ENCODE measurements around the gene RAVER2.
"Not testable (repeated sequence)": the region's sequence is repeated elsewhere in the genome, so short reads cannot be mapped to it uniquely, and the experiment has no call there.

Gene RAVER2

GRCh38 chr1:64748222-64748621, 3.3 kb downstream of the RAVER2 start:
- no peak for DNase-seq (ENCODE audit: low read depth)

GRCh38 chr1:64748706-64749105, 3.8 kb downstream of the RAVER2 start:
- no peak for DNase-seq (ENCODE audit: low read depth)

- no peak for DNase-seq (ENCODE audit: low read depth)
These were observed 5.2 kb downstream of the RAVER2 start for GRCh38 chr1:64750092-64750491.

GRCh38 chr1:64750875-64751274, 6.0 kb downstream of the RAVER2 start:
- no peak for DNase-seq (ENCODE audit: low read depth)

- DNase-seq (ENCODE audit: low read depth) = no peak
These were observed 9.3 kb downstream of the RAVER2 start for GRCh38 chr1:64754173-64754572.

- DNase-seq (ENCODE audit: low read depth) = no peak
These were observed 10.5 kb downstream of the RAVER2 start for GRCh38 chr1:64755361-64755760.

- DNase-seq (ENCODE audit: low read depth) = no peak
These were observed 11.9 kb downstream of the RAVER2 start for GRCh38 chr1:64756770-64757169.

GRCh38 chr1:64757213-64757612, 12.3 kb downstream of the RAVER2 start:
- no peak for DNase-seq (ENCODE audit: low read depth)

- DNase-seq (ENCODE audit: low read depth) = no peak
These were observed 13.4 kb downstream of the RAVER2 start for GRCh38 chr1:64758233-64758632.

GRCh38 chr1:64759968-64760367, 15.1 kb downstream of the RAVER2 start:
- DNase-seq (ENCODE audit: low read depth) = no peak

GRCh38 chr1:64765012-64765411, 20.1 kb downstream of the RAVER2 start:
- DNase-seq (ENCODE audit: low read depth) = no peak

- DNase-seq (ENCODE audit: low read depth) = no peak
These were observed 21.0 kb downstream of the RAVER2 start for GRCh38 chr1:64765826-64766225.

GRCh38 chr1:64766429-64766828, 21.6 kb downstream of the RAVER2 start:
- no peak for DNase-seq (ENCODE audit: low read depth)

- no peak for DNase-seq (ENCODE audit: low read depth)
These were observed 24.6 kb downstream of the RAVER2 start for GRCh38 chr1:64769482-64769881.

GRCh38 chr1:64769971-64770370, 25.1 kb downstream of the RAVER2 start:
- no peak for DNase-seq (ENCODE audit: low read depth)

GRCh38 chr1:64773306-64773705, 28.4 kb downstream of the RAVER2 start:
- not testable (repeated sequence) for DNase-seq (ENCODE audit: low read depth)

- DNase-seq (ENCODE audit: low read depth) = no peak
These were observed 30.2 kb downstream of the RAVER2 start for GRCh38 chr1:64775113-64775512.

GRCh38 chr1:64782044-64782443, 37.2 kb downstream of the RAVER2 start:
- not testable (repeated sequence) for DNase-seq (ENCODE audit: low read depth)

- DNase-seq (ENCODE audit: low read depth) = not testable (repeated sequence)
These were observed 38.0 kb downstream of the RAVER2 start for GRCh38 chr1:64782848-64783247.

GRCh38 chr1:64790832-64791487, 46.1 kb downstream of the RAVER2 start:
- no peak for DNase-seq (ENCODE audit: low read depth)

GRCh38 chr1:64798872-64799271, 54.0 kb downstream of the RAVER2 start:
- no peak for DNase-seq (ENCODE audit: low read depth)

GRCh38 chr1:64801851-64802523, 57.1 kb downstream of the RAVER2 start:
- no peak for DNase-seq (ENCODE audit: low read depth)

- DNase-seq (ENCODE audit: low read depth) = no peak
These were observed 64.4 kb downstream of the RAVER2 start for GRCh38 chr1:64809309-64809708.

GRCh38 chr1:64810001-64810400, 65.1 kb downstream of the RAVER2 start:
- no peak for DNase-seq (ENCODE audit: low read depth)
